ENCODE data around the gene PARD3. TPM values are rescaled to one million over a fixed set of nuclear protein-coding genes. Genes with fewer than 3 reads are reported as not detected.

The PARD3 gene
- total RNA-seq, 1 donor from 2014 or later: 97.8 TPM

DNA sequence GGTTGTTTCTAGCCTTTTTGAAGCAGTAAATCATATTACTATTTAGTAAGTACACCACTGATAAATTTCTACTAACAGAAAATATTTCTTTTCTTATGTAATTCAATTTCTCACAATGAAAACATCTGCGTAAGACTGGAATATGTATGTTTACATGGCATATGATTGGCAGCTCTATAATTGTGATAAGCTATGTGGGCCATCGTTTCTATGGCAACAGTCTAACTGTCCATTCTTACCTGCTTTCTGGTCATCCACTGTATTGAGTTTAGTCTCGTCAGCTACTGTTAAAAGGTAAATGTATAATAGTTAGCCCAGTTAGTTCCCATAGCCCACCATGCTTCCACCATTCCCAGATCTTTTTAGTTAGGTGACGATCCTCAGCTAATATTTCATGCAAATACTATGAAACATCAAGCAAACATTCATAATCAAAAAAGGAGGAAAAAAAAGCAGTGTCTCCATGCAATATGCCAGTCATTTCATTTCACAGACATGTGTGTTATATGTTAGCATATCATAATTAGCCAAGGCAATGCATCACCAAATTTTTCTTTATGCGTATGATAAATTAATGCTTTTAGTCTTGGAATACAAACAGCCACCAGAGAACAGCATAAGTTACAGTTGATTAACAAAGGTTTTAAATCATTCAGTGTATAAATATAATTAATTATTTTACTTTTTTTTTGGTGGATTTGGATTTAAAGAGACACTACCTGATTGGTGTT is 479.0 kb downstream of the PARD3 start:
- TF ChIP-seq, protein P1, sequence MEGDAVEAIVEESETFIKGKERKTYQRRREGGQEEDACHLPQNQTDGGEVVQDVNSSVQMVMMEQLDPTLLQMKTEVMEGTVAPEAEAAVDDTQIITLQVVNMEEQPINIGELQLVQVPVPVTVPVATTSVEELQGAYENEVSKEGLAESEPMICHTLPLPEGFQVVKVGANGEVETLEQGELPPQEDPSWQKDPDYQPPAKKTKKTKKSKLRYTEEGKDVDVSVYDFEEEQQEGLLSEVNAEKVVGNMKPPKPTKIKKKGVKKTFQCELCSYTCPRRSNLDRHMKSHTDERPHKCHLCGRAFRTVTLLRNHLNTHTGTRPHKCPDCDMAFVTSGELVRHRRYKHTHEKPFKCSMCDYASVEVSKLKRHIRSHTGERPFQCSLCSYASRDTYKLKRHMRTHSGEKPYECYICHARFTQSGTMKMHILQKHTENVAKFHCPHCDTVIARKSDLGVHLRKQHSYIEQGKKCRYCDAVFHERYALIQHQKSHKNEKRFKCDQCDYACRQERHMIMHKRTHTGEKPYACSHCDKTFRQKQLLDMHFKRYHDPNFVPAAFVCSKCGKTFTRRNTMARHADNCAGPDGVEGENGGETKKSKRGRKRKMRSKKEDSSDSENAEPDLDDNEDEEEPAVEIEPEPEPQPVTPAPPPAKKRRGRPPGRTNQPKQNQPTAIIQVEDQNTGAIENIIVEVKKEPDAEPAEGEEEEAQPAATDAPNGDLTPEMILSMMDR (conservative IDR thresholded peaks at IDR 0.05; ENCODE audit: low read depth, low read length): no peak
- no peak for DNase-seq (ENCODE audit: low read depth)
- H3K4me3 ChIP-seq (ENCODE audit: low read depth, low read length): no peak overlapping the region

DNA sequence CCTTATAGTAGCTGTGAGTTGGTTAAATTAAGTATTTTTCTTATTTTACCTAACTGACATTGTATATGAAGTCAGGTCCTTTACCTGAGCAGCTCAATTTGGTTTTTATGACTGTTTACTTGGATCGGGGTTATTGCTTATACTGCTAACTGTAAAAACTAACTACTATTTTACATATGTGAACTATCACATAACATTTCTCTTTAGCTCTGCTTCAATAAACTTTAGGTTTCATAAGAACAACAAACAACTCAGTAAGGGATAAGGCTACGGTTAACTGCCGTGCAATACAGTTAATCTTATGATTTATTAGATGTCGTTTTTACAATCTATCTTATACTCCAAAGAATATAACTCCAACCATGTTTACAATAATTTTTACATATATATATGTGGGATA is 480.2 kb downstream of the PARD3 start:
- TF ChIP-seq, protein P1 (conservative IDR thresholded peaks at IDR 0.05; ENCODE audit: low read depth, low read length): no peak
- no peak overlapping the region for H3K4me3 ChIP-seq (ENCODE audit: low read depth, low read length)
- no peak for DNase-seq (ENCODE audit: low read depth)

DNA sequence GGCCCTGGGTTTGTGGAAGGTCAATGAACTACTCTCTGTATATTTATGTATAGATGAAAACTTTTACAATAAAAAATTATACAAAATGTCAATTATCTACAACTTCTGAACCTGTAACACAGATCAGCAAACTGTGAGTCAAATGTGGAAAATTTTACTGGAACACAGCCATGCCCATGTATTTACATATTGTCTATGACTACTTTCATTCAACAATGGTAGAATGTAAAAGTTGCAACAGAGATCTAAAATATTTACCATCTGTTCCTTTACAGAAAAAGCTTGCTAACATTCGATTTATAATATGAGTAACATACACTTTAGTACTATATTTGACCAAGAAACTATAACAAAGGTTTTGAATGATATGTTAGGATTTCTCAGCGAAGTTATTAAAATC is 481.6 kb downstream of the PARD3 start:
- TF ChIP-seq, protein P1 (conservative IDR thresholded peaks at IDR 0.05; ENCODE audit: low read depth, low read length): no peak
- H3K4me3 ChIP-seq (ENCODE audit: low read depth, low read length): no peak overlapping the region
- no peak for DNase-seq (ENCODE audit: low read depth)

DNA sequence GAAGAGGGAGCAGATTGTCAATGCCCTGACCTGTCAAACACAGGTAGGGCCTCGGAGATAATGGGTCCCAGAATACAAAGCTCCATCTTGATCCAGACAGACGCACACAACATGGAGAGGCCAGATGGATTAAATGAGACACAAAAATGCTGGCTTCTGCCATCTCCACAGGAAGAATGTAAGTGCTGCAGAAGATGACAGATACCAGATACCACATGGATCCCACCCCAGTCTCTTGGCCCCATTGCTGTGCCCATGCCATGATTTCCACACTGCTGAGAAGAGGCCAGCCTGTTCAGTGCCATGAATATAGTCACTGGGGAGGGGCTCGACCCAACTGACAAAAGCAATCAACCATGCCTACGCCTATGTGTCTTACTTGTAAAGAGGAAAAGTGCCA is 487.9 kb downstream of the PARD3 start:
- TF ChIP-seq, protein P1 (conservative IDR thresholded peaks at IDR 0.05; ENCODE audit: low read depth, low read length): no peak
- H3K4me3 ChIP-seq (ENCODE audit: low read depth, low read length): no peak overlapping the region
- DNase-seq (ENCODE audit: low read depth): no peak

DNA sequence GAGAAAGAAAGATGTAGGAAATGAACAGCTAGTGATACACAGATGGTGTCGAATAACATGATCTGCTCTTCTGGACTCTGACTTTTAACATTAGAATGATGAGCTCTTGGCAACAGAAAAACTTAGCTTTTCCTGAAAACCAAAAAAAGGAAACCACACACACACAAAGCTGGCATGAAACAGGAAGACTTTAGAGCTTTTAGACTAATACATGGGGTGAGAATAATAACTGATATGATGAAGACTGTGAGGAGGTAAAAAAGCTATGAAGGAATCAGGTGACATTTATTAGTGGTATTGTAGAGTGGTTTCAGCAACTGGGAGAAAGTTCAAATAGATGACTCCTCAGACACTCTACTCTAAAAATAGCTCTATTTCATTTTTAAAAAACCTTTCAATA is 491.9 kb downstream of the PARD3 start:
- TF ChIP-seq, protein P1 (conservative IDR thresholded peaks at IDR 0.05; ENCODE audit: low read depth, low read length): no peak
- no peak overlapping the region for H3K4me3 ChIP-seq (ENCODE audit: low read depth, low read length)
- DNase-seq (ENCODE audit: low read depth): no peak

DNA sequence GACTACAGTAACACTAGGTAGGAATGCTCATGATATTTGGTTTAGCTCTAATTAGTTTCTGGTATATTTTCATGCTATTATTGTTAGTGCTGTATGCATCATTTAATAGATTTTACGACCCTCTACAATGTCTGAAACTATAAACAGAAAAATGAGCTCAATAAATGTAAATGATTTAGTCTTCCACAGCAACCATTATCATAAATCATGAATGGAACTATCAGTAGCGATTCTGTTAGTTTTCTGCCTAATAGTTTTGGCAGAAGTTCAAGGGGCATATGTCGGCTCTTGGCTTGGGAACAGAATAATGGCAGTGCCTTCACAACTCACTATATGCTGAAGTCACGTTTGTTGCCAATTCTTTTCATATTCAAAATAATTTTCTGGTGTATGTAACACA is 494.8 kb downstream of the PARD3 start:
- no peak overlapping the region for H3K4me3 ChIP-seq (ENCODE audit: low read depth, low read length)
- TF ChIP-seq, protein P1 (conservative IDR thresholded peaks at IDR 0.05; ENCODE audit: low read depth, low read length): no peak
- no peak for DNase-seq (ENCODE audit: low read depth)
